HK-2 (cell line): Measurements from ENCODE around the gene LHPP.

Source experiments
- DNase-seq: peaks from one replicate; pipeline ENCODE4 v3.0.0-alpha.2; 2018; ENCODE audit not compliant: unreplicated experiment

Gene LHPP

DNA sequence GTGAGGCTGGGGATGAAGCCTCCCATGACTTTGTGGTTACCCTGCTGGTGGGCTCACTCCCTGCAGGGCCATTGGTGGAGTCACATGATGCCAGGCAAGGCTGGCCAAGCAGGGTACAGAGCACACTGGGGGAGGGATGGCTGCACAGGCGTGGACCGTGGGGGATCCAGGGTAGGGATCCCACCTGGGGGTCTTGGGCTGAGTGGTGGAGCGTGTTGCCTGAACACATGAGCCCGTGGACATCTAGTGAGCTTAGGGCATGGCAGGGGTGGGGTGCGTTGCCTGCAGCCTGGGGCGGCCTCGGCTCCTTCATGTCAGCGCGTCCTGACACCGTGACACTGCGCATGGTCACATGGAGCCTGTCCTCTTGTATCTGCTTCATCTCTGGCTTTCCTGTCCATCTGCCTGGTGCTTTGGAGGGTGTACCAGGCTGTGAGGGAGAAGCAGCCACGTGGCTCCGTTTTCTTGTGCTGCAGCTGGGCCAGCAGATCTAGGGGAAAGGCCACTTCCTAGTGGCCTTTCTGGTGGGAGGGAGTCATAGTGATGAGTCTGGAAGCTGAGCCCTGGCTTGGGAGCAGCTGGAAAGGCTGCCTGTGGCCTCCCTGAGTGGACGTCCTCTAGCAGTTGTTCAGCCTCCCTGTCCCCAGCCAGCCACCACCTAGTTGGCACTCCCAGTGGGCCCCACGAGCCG, 96.2 kb downstream of the LHPP start:
- no peak for DNase-seq

DNA sequence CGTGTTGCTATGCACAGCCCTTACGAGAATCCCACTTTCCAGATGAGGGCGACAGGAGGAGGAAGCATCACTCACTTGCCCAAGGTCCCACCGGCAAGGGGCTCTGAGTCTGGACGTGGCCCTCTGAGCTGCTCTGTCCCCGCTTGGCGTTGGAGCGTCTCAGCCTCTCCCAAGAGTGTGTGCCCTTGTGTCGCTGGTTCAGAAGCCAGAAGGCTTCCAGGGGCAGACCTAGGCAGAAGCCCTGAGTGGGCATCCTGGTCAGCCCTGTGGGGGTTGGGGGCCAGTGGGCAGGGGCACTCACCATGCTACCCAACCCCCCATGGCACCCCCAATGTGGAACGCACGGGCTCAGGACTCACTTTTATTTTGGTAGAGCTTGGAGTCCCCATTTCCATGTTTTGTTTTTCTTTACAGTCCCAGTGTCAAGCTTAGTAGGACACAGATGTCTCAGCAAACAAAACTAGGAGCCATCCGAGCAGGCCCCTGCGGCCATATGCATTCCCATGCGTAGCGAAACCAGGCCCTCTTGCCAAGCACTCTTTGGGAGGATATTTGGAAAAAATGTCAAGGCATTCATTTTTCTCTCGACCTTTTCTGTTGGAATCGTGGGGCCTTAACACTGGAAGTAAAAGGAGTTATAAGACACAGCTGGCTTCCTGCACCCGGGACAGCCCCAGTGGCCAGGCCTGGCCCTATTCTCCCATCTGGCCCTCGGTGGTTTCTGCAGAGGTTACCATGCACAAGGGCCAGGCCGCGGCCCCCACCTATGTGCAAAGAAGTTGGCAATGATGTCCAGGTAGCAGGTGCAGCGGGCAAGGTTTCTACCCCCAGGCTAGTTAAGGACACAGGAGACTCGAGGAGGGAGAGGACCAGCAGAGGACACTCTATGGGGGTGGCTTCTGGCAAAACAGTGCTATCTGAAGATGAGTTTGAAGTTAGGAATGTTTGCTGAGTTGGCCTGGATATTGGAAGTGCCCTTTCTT, 97.0 kb downstream of the LHPP start:
- no peak for DNase-seq

DNA sequence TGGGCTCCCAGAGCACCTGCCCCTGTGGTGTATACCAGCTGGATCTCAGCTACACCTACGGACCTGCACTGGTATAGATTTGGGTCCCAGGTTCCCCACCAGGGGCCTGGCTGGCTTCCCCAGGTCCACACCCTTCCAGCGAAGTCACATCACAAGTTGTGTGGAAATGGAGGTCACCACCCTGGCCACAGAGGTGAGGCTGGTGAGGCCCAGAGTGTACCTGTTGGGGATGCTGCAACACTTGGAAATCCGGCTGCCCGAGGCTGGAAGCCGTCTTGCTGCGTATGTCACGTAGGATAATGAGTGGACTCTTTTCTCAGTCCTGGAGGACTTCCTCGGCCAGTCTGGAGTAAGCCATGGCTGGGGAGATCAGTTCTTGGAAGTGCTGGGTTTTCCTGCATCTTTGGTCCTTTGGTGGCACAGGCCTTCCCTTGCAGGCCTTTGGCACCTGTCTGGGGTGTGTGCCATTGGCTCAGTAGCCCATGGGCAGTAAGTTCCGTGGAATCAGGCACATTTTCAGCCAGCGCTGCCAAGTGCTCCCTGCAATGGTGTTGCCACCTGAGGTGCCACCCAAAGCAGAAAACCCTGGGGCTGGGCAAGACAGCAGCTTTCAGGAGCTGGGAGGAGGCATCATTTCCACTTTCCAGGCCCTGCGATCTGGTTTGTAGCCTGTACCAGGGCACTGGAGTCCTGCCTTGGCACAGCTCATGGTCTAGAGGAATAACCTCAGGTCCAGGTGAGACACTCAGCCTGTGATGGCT, 97.9 kb downstream of the LHPP start:
- DNase-seq: no peak

DNA sequence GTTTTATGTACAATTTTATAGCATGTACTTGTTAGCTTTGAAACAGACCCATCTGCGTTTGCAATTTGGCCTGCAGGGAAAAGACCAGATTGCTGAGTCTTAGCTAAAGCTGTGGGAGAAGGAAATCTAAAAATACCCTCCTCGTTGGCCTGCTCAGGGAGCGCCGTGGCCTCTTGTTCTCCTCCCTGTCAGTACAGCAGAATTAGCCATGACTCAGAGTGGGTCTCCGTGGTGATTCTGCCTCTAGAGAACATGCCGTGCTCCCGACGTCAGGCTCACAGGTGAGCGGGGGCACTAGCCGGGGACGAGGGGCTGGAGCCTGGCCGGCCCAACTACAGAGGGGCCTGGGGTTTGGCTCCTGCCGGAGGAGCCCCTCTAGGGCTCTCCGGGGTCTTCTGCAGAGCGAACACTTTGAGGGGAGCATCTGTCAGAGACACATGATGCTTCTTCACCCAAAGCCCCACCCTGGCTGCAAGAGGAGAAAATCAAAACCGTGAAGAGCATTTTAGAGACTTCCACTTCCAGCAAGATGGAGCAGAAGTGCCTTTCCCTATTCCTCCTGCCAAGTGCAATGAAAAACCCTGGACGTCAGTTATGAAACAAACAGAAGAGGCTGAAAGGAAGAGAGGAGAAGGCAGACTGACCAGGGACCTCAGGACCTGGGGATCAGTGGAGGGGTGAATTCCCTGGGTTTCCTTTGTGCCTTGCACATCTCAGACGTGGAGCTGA, 98.9 kb downstream of the LHPP start:
- no peak for DNase-seq

DNA sequence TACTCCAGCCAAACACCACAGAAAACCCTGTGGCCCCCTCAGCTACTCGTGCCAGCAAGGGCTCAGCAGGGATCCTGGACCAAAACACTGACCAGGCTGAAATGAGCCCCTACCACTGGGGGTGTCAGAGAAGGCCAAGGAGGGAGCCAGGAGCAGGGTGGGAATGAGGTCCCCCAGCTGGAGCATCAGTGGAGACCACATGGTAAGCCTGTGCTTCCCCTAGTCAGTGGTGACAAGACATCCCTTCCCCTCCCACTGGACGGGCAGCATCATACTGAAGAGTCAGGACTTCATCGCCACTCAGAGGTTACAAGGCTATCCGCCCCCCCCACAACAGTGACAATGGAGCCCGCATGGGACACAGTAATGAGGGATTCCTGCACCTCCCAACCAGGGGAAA, 99.6 kb downstream of the LHPP start:
- DNase-seq: no peak

DNA sequence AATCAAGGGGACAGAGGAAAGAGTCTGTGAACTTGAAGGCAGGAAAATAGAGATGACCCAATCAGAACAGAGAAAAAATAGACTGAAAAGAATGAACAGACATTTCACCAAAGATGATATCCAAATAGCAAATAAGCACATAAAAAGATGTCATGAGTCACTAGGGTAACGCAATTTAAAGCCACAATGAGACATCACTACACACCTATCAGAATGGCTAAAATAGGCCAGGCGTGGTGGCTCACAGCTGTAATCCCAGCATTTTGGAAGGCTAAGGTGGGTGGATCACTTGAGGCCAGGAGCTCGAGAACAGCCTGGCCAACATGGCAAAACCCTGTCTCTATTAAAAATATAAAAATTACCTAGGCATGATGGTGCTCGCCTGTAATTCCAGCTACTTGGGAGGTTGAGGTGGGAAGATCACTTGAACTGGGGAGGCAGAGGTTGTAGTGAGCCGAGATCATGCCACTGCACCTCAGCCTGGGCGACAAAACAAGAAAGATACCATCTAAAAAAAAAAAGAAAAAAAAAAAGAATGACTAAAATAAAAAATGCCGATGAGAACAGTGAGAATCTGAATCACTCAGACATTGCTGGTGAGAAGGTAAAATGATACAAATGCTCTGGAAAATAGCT, 100.9 kb downstream of the LHPP start:
- DNase-seq: no peak

DNA sequence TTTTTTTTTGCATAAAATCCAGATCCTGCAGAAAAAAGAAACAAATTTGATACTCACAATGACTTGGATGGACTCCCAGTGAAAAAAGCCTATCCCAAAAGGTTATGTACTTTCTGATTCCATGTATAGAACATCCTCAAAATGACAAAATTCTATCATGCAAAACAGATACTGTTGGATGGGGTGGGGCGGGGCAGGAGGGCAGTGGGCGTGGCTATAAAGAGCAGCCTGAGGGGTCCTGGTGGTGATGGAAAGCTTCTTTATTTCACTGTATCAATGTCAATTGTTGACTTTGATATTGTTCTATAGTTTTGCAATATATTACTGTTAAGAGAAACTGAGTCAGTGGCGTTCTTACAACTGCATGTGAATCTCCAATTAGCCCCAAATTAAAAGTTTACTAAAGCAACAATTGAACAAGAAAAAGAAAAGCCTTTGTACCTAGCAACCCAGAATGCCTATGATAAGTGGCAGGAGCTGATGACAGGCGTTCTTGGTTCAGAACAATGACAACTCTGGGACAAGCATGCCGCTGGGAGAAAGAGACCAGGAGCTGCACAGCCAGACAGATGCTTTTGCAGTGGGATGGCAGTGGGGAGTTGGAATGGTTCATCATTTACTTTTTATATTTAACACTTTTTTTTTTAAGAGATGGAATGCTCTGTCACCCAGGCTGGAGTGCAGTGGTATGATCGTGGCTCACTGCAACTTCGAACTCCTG, 101.9 kb downstream of the LHPP start:
- no peak for DNase-seq

DNA sequence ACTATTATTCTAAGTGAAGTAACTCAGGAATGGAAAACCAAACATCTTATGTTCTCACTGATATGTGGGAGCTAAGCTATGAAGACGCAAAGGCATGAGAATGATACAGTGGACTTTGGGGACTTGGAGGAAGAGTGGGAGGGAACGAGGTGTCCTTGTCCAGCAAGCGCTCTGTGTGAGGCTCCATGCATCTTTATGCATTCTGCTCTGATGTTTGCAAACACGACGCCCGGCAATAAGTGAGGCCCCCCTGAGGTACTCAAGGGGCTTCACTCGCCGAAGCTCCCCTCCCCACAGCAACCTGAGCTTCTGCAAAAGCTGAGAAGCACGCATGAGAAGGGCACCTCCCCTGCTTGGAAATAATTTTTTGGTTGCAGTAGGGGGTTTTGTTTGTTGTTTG, 103.3 kb downstream of the LHPP start:
- DNase-seq: no peak

DNA sequence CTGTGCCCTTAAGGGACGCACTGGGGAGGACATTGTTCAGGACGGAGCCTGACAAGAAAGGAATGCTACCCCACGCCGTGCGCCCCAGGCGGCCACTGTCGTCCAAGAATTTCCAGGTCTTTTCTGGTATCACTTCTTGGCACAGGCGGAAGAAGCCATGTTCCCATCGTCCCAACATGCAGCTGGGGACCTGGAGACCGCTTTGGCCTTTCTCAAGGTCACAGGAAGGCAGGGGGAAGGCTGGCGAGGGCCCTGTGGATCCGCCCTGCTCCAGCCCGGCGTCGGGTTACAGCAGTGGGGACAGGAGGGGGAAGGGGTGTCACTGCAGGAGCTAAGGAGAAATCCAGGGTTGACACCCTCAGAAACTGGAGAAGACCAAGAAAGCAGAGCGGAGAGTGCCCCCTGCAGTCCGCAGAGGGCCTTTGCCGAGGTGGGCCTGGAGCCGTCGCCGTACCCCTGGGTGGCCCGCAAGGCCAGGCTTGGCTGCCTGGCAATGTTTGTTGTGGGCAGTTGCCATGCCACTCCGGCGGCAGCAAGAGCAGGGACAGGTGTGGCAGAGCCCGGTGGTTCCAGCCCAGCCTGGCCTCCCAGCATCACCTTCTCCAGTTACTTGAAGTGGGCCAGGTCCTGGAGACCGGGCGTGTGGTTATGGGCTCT, 104.1 kb downstream of the LHPP start:
- no peak for DNase-seq

DNA sequence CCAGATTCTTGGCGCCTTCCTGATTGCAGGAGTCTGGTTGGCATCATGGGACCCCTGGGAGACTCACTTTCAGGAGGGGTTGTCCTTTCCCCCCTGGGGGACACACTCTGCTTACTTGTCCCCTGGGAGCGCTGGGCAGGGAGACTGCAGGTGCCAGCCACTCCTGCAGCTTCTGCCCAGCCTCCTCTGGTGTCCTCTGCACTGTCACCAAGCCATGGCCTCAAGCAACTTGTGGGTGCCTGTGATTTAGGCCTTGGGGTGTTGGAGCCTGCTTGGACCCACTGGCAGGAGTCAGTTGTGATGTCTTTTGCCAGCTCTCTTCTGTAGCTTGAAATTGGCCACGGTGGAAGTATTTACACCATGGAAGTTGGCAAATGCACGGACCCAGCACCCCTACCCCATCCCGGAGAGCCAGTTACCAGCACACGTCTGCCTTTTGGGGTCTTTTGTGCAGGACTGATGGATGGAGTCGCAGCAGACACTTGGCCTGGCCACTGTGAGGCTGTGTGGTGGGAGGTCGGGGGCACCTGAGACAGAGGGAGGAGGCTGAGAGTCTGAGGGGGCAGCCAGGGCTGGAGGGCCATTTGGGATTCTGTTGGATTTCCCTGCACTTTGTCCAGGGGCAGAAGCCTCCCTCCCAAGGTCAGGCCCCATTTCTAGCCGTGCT, 104.7 kb downstream of the LHPP start:
- no peak for DNase-seq

DNA sequence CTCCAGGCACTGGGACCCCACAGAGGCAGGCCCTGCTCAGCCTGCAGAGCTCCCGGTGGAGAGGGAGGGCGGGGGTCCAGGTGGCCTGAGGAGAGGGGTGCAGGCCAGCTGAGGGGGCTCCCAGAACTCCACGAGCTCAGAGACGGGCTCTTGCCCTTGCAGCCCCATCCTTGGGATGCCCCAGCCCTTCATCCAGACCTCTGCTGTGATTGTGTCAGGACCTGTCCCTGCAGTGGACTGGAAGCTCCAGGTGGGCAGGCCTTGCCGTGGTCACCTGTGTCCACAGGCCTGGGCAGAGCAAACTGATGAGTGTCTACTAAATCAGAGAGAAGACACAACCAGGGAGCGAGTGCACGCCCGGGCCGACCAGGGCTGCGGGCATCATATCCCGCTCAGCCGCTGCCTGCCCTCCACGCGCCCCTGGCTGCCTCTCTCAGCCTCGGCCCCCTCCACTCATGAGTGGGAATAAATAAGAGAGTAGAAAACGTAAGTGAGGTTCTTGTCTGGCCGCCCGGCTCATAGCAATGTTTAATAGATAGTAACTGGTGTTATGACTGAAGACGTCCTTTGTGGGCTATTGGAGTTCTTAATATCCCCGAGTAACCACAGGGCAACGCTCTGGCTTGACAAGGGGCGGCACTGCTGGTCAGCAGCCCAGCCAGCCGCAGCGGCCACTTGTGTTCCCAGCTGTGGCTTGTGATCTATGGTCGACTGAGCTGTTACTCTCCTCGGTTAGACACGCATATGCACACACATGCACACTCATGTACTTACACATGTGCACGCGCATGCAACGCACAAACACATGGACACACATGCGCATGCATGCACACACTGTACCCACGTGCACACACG, 105.6 kb downstream of the LHPP start:
- no peak for DNase-seq

DNA sequence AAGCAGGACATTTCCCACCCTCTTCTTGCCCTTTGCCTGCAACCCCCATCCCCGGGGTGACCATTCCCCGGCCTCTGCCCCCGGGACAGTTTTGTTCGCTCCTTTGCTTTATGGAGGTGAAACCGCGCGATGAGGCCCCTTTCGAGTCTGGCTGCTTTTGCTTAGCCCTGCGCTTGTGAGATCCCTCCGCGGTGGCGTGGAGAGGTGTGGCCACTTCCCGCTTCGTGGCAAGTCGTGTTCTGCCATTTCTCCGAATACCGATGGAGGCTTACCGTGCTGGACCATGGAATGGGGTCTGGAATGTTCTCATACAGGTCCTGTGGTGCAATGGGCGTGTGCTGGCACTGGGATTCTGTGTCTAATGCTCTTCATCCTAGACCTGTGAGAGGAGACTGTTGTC, 106.7 kb downstream of the LHPP start:
- no peak for DNase-seq

DNA sequence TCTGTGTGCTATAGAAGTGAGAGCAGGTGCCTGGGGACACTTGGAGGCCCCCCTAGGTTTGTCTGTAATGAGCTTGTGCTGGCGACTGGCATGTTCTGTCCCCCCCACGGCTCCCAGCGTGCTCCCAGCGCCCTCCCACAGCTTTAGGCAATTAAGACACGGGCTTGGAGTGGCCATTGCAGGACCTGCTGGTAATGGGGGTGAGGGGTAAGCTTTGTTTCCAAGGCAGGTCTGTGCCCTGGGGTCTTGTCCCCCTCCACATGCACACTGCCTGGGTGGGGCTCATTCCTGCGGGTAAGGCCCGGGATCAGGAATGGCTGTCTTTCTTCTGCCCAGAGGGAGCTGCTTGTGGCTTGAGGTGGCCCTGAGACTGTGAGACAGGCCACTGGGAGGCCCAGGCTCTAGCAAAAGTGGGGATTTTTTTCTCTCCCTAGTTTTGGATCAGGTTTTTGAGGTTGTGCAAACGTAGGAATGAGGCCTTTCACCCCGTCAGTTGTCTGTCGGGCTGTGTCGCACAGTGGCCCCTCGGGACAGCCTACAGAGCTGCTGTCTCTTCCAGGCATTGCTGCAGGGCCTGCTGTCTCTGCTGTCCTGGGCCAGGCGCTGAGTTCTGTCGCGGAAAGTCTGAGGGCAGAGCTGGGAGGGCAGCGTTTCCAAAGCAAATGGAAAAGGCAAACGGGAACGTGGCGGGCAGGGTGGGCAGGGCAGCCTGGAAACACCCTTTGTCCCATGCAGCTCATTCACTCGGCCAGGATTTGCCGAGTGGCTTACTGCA, 107.4 kb downstream of the LHPP start:
- DNase-seq: no peak

DNA sequence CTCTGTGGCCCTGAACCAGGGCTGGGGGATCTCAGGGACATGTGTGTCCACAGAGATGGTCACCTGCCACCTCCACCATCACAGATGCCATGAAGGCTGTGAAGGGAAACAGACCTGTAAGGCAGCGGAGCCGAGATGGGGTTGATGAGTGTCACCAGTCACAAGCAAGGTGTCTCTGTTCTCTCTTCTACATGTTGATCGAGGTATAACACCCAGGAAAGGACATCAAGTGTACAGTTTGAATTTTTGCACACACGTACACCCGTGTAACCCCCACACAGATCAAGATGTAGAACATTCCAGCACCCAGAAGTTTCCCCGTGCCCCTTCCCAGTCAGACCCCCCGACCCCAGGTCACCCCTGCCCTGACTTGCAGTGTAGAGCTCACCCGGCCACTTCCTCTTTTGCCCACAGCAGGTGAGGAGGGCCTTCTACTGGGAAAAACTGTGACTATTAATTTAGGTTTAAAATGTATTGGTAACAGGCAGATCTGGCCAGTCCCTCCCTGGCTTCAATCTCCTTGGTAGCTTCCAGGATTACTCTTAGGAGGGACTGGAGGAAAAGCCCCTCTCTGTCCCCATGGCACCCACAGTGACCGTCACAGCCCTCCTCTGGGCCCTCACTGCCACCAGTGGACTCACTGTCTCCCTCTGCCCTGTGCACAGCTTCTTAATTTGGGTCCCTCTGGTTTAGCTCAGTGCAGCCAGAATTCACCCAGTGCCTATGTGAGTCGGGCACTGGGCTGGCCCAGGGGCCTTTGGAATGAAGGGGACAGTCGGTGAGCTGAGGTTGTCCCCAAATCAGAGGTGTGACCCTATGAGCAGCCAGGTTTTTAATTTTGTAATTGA, 108.2 kb downstream of the LHPP start:
- no peak for DNase-seq

DNA sequence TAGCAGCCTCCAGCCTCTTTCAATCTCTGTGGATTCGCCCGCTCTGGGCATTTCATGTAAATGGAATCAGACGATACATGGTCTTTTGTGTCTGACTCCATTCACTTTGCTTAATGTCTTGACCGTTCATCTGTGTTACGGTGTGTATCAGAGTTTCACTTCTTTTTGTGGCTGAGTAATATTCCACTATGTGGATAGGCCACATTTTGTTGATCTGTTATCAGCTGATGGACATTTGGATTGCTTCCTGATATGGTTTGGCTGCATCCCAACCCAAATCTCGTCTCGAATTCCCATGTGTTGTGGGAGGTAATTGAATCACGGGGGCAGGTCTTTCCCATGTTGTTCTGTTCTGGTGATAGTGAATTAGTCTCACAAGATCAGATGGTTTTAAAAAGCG, 109.0 kb downstream of the LHPP start:
- DNase-seq: no peak

DNA sequence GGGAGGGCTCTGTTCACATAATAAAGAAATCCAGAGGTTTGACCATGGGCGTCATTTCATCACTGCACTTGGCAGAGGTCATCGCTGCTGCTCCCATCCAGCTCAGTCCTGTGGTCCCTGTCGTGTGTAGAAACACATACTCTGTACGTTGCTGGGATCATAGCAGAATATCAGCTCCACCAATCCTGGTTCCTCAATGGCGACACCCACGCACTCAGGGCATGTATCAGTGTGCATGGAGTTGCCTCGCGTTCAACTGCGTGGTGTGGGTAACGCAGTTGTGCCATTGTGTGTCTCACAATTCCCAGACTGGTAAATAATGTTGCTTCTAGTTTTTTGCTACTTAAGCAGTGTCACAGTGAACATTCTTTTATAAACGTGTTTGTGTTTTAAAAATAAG, 111.1 kb downstream of the LHPP start:
- no peak for DNase-seq
